GM18526 (cell line): ENCODE data around the gene GOLGA6L7.

Experiments
- POLR2A ChIP-seq: IDR thresholded peaks from 3 replicates; pipeline ENCODE4 v1.6.1; 2011; ENCODE audit not compliant: insufficient read length; ENCODE audit errors: extremely low read depth

Gene GOLGA6L7

DNA sequence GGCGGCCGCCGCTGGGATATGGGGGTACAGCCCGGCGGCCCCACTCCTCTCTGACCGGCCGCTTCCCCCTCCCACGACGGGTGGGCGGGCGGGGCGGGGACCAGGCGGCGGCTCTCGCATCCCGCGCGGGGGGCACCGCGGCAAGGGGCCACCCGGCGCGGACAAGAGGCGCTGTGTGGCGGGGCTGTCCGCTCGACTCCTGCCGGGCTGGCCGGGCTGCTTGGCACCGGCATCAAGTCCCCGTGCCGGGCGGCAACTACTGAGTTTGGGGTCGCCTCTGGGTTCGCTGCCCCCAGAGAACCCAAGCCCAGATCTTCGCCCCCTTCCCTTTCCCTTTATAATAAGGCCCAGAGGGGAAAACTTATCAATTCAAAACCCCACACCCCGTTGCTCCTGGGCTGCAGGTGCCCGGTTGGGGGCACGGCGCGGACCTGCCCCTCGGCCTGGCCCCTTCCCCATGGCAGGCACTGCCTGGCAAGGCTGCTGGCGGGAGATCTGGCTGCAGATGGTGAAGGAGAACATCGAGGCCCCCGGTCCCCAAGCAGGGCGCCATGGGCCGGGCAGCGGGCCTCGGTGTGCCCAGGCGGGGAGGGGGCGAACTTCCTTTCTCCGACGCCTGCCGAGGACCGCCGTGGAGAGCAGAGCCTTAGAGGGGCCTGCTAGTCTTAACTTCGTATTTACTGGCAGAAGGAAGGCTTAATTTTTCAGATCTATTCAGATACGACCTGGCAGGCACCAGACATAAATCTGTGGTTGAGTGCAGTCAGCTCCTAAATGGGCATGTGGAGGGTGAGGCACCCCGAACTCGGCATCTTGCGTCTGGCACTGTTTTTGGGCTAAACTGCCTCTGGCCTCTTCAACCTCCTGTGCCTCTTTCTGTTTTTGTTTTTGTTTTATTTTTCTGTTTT, 38.2 kb upstream of the GOLGA6L7 start:
- no peak for TF ChIP-seq POLR2A

DNA sequence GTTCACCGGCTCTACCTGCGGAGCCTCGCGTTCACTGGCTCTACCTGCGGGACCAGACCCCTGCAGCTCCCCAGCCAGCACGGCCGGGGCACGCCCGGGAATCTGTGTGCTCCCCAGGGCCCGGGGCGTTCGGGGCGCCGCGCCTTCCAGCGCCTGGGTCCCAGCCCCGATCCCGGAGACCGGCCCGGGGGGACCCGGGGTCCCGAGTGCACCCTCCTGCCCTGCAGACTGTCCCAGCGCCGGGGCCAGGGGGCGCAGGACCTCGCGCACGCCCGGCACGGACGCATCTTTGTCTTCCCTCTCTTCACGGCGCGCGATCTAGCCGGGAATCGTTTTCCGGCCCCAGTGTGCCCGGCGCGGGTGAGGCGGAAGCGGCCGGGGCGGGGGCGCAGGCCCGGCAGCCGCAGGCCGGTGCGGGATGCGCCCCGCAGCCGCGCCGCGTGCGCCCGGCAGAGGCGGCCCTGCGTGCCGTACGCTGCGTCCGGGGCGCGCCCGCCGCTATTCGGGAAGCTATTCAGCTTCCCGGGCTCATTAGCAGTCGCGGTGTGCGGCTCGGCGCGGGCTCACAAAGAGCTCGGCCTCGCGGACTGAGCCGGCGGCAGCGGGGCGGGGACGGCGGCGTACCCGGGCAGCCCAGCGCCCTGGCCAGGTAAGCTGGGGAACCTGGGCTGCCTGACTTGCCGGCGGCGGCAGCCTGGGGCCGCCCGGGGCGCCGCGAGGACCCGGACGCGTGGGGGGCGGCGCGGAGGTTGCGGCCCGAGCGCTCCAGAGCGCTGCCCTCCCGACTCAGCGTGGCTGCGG, 37.4 kb upstream of the GOLGA6L7 start, which contains the start of gene APBA2:
Gene APBA2 (plus strand): TSS at position 345 of the 801 bp plus-strand sequence. CDS start 167,911 bp downstream, outside the sequence.
- TF ChIP-seq POLR2A: no peak

DNA sequence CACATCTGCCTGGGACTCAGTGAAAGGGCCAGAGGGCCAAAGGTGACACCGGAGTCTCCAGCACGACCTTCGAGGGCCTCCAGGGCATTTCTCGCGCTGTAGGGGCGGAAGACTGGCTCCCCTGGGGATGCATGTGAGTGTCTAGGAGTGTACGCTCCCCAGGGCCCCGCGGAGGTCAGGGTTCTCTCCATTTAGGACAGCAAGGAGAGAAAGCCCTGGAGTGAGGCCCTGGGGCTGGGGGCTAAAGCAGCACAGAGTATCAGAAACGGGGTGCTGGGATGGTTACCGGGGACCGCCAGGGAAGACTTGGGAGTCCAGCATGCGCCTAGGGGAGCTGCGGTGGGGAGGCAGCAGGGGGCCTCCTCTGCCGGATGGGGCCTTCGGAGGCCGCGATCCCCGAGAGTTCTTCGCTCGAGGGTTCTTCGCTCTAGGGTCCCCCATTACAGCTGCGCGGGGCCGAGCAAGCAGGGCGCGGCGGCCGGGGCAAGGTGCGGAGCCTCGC, 36.7 kb upstream of the GOLGA6L7 start:
- TF ChIP-seq POLR2A: no peak

DNA sequence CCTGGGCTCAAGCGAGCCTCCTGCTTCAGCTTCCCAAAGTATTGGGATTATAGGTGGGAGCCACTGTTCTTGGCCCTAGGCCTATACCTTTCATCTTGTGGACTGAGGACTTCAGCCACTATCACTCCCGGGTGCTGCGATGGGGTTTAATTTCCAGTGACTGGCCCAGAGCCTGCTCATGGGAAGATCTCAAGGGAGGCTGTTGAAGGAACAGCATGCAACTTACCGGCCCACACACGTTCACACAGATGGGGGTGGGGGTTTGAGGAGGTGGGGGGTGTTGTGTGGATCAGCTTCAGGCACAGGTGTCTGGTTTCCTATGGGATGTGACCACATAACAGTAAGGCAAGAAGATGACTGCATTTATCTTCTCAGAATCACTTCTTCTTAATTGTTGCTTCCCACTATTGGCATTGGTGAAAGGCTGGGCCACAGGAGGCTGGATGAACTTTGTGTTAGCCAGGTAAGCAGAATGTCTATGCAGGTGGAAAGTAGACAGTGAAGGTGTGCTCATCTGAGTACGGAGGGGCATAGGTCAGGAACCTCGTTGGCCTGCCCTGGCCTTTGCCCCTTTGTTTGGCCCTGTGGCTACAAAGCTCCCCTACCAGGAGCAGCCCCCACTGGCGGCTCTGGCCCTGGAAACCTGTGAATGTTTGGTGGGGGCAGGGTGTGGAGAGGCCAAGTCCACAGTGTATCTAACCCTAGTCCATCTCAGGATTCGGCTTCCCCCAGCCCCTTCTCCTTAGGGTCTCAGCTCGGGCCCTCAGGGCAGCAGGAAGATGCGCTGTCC, 35.9 kb upstream of the GOLGA6L7 start:
- TF ChIP-seq POLR2A: no peak

DNA sequence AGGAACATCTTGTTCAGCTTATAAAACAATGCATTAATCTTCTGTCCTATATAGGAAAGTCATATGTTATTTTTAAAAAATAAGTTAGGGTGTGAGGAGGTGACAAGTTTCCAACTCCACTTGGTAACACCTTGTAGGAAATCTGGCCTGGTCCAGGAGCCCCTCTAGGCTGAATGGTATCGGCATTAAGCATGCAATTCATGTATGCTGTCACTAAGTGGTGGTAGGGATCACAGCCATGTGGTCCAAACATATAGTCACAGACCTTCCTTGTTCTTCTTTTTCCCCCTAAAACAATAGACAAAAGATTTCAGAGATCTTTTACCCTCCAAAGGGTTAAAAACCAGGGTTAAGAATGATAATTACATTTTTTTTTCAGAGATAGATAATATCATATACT, 33.2 kb upstream of the GOLGA6L7 start:
- no peak for TF ChIP-seq POLR2A

DNA sequence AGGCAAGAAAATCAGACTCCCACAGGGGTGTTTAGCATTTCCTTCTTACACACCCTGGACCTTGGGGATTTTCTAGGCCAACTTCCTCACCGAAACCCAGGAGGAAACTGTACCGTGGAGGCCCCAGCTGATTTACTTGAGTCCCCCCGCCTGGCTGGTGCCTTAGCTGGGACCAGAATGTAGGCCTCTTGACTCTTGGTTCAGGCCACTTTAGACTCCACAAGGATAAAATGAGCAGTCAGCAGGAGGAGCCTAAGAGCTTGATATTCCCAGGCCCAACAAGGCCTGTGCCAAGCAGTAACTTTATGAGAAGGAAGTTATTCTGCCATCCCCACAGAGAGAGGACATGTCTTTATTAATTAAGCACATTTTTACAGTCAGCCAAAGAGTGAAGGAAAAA, 32.7 kb upstream of the GOLGA6L7 start:
- no peak for TF ChIP-seq POLR2A

DNA sequence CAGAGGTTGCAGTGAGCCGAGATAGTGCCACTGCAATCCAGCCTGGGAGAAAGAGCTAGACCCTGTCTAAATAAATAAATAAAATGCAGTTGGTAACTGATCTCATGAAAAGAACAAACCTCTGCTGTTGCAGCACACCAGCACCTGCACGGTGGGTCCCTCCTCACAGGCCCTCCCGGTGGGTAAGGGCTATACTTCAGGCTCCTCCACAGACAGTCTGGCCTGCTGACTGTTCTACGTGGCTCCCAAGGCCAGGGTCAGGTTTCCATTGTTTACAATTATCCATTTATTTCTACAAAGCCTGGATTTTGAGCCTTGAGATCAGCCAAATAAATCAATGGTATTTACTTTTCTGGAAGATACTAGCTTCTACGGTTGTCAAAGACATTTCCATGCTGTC, 32.2 kb upstream of the GOLGA6L7 start:
- TF ChIP-seq POLR2A: no peak

DNA sequence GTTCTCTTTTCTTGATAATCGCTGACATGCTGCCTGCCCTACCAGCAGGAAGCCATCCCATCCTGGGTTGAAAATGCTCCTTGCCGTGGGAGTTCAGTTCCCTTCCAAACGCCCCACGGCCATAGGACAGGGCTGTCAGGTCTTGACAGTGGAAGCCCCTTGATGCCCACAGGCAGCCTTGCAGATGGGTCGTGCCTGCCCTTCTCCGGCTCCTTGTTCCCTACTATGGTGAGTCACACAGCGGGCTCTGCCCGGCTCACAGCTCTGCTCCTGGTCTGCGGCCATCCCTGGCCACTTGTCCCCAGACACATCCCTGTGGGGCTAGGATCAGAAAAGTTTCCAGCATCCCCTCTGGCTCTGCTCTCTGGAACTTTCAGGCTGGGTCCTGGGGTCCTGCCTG, 31.1 kb upstream of the GOLGA6L7 start:
- TF ChIP-seq POLR2A: no peak

DNA sequence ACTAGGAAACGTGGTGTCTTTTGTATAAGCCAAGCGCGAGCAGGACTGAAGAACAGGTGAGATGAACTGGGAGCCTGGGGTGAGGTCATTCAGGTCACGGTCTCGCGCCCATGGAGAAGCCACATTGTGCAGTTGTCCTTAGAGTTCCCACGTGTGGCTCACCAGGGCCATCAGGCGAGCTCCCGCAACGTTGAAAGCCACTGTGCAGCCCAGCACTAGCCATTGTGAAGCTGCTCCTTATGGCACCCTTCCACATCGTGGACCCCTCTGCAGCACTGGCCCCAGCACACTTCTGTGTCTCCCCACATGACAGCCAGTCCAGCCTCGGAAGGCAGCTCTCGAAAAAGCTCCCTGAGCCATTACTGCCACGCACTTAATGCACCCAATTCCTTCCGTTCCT, 29.8 kb upstream of the GOLGA6L7 start:
- no peak for TF ChIP-seq POLR2A

DNA sequence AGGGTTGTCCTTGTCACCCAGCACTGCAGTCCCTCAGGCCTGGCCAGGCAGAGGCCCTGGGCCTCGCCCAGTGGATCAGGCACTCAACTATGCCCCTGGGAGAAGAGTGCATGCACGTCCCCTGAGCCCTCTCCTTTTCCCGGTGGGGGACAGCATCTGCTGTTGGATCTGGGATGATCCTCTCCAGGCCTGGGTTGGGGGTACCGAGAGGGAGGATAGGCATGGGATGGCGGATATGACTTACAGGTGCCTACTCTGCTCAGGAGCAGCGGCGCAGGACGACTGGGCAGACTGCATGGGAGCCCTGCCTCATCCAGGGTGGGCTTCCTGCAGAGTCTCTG, 28.4 kb upstream of the GOLGA6L7 start:
- no peak for TF ChIP-seq POLR2A

DNA sequence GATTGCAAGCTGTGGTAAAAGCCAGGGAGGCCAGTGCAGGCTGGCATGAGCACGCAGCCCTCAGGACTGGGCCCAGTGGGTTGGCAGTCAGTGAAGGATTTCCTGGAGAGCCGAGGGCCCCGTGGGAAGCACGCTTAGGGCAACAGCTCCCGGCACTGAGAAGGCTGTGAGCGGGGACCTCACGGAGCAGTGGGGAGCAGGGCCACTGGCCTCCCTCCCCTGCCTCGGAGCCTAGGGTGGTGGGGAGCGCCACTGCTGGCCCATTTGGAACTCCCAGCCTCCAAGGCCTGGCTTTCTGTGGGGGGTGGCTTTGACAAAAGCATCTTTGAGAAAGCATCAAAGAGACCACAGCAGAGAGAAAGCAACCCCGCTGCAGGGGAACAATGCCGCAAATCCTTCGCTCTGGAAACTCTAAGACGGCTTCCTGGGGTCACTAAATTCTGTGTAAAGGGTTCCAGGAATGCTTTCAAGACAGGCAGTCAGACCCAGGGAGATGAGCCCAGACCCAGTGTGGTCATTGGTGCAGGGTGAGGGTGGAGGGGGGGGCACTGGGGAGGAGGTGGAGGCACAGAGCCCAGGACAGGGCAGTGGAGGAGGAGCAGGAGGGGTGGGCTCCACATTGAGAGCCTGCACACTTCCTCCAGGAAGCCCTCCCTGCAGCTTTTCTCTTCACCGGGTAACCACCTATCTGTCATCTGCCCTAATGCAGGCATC, 27.8 kb upstream of the GOLGA6L7 start:
- TF ChIP-seq POLR2A: no peak

DNA sequence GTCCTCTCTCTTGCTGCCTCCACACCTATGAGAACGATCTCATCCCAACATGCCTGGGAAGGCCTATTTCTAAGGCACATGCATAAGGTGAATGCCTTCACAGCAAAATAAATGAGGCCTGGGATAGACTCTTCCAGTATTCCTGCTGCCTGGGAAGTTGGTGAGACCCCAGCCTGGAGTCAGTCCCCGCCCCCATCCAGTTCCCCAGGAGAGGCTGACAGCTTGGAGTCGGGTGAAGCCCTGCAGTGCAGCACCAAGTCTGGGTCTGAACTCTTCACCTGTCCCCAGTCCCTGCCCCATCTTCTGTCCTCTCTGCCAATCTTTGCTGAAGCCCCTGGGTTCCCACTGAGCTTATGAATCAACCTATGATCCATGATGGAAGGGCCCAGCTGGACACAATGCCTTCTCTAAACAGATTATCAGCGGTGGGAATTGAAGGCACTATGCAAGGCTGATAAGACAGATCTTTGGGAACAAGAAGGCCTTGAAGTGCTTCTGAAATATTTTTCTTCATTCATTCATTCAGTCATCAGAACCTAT, 27.1 kb upstream of the GOLGA6L7 start:
- TF ChIP-seq POLR2A: no peak

DNA sequence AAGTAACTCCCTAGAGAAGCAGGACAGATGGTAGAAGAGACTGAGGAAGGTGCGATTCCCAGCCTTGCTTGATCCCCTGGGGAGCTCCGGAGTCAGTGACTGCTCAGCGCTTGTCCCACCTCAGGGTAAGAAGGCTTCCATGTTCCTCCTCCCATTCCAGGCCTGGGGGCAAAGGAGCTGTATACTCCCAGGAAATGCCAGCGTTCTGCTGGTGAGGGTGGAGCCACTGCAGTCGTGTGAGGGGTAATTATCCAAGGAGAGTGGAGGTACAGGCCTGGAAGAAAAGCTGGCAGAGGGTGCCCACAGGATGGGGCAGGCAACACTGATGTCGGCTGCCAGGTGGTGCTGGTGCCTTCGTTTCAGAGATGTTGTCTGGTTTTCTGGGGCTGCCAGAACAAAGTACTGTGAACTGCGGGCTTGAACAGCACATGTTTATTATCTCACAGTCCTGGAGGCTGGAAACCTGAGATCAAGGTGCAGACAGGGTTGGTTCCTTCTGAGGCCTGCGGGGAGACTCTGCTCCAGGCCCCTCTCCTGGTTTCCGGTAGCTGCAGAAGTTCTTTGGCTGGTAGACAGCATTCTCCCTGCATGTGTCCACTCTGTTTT, 25.2 kb upstream of the GOLGA6L7 start:
- no peak for TF ChIP-seq POLR2A

DNA sequence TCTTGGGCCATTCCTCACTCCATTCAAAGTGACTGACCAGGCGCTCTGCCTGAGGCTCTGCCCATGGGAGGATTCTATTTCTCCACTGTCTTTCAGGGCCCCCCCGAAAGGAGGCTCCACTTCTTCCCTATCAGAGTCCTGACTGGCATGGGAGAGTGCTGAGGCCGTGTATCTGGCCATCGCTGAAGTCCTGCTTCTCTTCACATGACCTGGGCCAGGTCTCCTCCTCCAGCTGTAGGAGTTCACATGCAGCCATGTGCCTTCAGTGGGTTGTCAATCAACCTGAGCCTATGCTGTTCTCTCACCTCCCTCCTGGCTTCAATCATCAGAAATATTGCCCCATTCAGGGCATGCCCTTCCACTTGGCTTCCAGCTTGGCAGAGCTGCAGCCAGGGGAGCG, 24.6 kb upstream of the GOLGA6L7 start:
- TF ChIP-seq POLR2A: no peak
